Adrenal gland (tissue), 12 donors: Measurements from ENCODE around the gene HSD17B14. TPM values are rescaled to one million over a fixed set of nuclear protein-coding genes. Genes with fewer than 3 reads are reported as not detected.
A peak's percentile ranks its signal among the peaks of the same experiment; 100 is the strongest.

ENCODE experiments used
- DNase-seq, 7 donors: peaks; one replicate each; pipeline ENCODE4 v3.0.0-alpha.2; 2019 to 2020
- H3K27ac ChIP-seq, 5 donors: fragments of 200-600 bp; sonication (generic) in 4 of 5; 1 replicate in 3 of 5; 2 replicates in 2 of 5; pipeline versions ENCODE4 v1.5.1 to v1.8.0; 2016 to 2020; ENCODE audit warnings: mild to moderate bottlenecking in 1 of 5
- H3K27me3 ChIP-seq: fragments of 200-600 bp; 2 replicates; pipeline ENCODE4 v1.8.0; 2021
- H3K36me3 ChIP-seq, 2 donors: fragments of 200-600 bp; replicated peaks in 1 of 2; 1 replicate in 1 of 2; 2 replicates in 1 of 2; pipeline versions ENCODE4 v1.5.1 to v1.8.0; 2018 to 2022
- H3K4me1 ChIP-seq, 2 donors: fragments of 200-600 bp; replicated peaks in 1 of 2; 1 replicate in 1 of 2; 2 replicates in 1 of 2; pipeline versions ENCODE4 v1.5.1 to v1.8.0; 2018 to 2021
- H3K4me3 ChIP-seq, 4 donors: fragments of 200-600 bp; sonication (generic) in 3 of 4; one replicate each; pipeline ENCODE4 v1.5.1; 2016 to 2018
- H3K9me3 ChIP-seq, 3 donors: fragments of 200-600 bp; sonication (generic) in 1 of 3; replicated peaks in 1 of 3; 1 replicate in 2 of 3; 2 replicates in 1 of 3; pipeline versions ENCODE4 v1.5.1 to v1.8.0; 2016 to 2021
- POLR2A ChIP-seq, 2 donors: fragments of 450-650 bp; IDR thresholded peaks; one replicate each; pipeline ENCODE4 v1.6.1; 2017; ENCODE audit warnings: antibody characterized with exemption in 2 of 2, mild to moderate bottlenecking in 2 of 2, moderate library complexity in 1 of 2
- WGBS, 4 donors: extraction: QIAGEN DNeasy Blood & Tissue Kit in 2 of 4; methylation state at CpG; one replicate each; pipeline versions ENCODE4 v1.1.5 to v1.1.7; 2013 to 2017; 5-methylcytosine and 5-hydroxymethylcytosine counted together
- intact Hi-C, 2 donors: fragments of 100-400 bp; cut with DNase I; formaldehyde crosslinking; loops; one replicate each; pipeline versions ENCODE4 v1.14.1 to v1.15.0; 2022 to 2023
- polyA plus RNA-seq, 3 donors: library from polyadenylated mRNA; stranded (reverse); fragments of 200-250 nt in 2 of 3; fragments of 350-450 nt in 1 of 3; fragmentation: Illumina TruSeq in 1 of 3; extraction: RNeasy Lipid Tissue Mini Kit (QIAGEN cat#74804) in 1 of 3; gene quantifications; one replicate each; pipeline ENCODE4 v1.2.3, GENCODE V29; 2013 to 2014
- total RNA-seq, 9 donors: library from RNA; depleted of rRNA in 4 of 9; stranded (reverse); fragments of >200 nt in 4 of 9; fragments of 120-200 nt in 1 of 9; fragmentation: NEBNext Ultra II Directional in 1 of 9; extraction: Animal tissue kit (Norgen Biotek cat#: 25700) in 1 of 9; gene quantifications; one replicate each; pipeline versions ENCODE4 v1.1.0 to v1.2.4, GENCODE V29; 2013 to 2023
- TF ChIP-seq, protein P1 (sequence below), 6 experiments: fragments of 450-650 bp in 4 of 6; fragments of 200-600 bp in 2 of 6; sonication (generic) in 1 of 6; IDR thresholded peaks; 1 replicate in 5 of 6; 2 replicates in 1 of 6; pipeline versions ENCODE4 v1.5.1 to v1.8.0; 2016 to 2021; ENCODE audit warnings: antibody characterized with exemption in 6 of 6, mild to moderate bottlenecking in 2 of 6, moderate library complexity in 1 of 6
- donor health status: healthy with polysubstance abuse.
- donor health status: Bipolar disorder and iron deficiency.
- donor health status: DM: yes; HTN: yes; CAD: no.
- donor health status: DM: no; HTN: no; CAD: no.
- donor health status: DM: no; HTN: no; CAD: no.
- donor health status: DM: yes; HTN: yes; CAD: no.

HSD17B14 gene
- total and polyA plus RNA-seq, 12 donors = 7.4 to 178 (median 40.6) TPM

DNA sequence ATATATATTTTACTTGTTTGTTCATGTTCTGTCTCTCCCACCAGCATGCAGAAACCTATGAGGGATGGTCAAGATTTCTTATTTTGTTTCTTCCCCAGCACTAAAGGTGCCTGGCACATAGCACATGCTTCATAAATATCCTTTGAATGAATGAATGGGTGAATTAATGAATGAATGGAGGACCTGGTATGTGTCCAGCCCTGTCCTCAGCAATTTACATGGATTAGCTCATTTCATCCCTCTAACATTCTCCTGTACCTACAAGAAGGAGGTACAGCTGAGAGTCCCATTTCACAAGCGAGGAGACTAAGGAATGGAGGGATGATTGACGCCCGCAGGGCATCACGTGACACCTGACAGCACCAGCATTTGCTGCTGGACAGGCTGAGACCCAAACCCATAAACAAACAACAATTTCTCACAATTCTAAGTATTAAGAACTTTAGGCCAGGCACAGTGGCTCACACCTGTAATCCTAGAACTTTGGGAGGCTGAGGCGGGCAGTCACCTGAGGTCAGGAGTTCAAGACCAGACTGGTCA is 18.6 kb downstream of the HSD17B14 start:
- intact Hi-C loops = no loop called here
- H3K9me3 ChIP-seq = no peaks in the 10 kb centered on the region
- H3K27me3 ChIP-seq = no peaks in the 10 kb centered on the region
- H3K4me1 ChIP-seq = peaks cover 20 to 28% of the 10 kb centered on the region in 2 donors
- no peaks in the 10 kb centered on the region for H3K36me3 ChIP-seq
- no peak for TF ChIP-seq POLR2A (IDR thresholded peaks at IDR 0.05)
- TF ChIP-seq, protein P1, sequence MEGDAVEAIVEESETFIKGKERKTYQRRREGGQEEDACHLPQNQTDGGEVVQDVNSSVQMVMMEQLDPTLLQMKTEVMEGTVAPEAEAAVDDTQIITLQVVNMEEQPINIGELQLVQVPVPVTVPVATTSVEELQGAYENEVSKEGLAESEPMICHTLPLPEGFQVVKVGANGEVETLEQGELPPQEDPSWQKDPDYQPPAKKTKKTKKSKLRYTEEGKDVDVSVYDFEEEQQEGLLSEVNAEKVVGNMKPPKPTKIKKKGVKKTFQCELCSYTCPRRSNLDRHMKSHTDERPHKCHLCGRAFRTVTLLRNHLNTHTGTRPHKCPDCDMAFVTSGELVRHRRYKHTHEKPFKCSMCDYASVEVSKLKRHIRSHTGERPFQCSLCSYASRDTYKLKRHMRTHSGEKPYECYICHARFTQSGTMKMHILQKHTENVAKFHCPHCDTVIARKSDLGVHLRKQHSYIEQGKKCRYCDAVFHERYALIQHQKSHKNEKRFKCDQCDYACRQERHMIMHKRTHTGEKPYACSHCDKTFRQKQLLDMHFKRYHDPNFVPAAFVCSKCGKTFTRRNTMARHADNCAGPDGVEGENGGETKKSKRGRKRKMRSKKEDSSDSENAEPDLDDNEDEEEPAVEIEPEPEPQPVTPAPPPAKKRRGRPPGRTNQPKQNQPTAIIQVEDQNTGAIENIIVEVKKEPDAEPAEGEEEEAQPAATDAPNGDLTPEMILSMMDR (IDR thresholded peaks at IDR 0.05) = no peak
- H3K4me3 ChIP-seq = no peak overlapping the region
- WGBS, 4 donors = 79 to 93% (median 81%) methylated on average over 5 of the region's 5 CpGs
- no peak for DNase-seq
- peak overlapping the region in 4 of 5 donors; percentile 18 to 80 (median 42) for H3K27ac ChIP-seq

DNA sequence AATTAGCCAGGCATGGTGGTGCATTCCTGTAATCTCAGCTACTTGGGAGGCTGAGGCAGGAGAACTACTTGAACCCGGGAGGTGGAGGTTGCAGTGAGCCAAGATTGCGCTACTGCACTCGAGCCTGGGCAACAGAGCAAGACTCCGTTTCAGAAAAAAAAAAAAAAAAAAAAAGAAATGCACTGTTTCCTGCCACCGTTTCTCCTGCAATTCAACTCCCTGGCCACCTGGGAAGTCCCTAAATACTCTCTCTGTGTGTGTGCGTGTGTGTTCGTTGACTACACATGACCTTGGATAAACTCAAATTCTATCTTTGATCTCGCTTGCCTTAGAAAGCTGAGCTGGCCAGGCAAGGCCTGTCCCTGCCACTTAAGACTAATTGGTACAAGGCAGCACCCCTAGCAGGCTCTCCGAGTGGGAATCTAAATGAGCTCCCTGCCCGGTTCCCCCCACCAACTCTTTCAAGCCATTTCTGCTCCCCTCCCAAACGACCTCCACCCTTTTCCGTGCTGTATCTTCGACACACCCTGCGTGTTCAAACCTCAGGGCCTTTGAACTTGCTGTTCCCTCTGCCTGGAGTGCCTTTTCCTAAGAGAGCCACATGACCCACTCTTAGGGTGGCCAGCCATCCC is 20.3 kb downstream of the HSD17B14 start:
- intact Hi-C loops = no loop called here
- WGBS, 4 donors = 26 to 45% (median 35%) methylated on average over 14 of the region's 14 CpGs

DNA sequence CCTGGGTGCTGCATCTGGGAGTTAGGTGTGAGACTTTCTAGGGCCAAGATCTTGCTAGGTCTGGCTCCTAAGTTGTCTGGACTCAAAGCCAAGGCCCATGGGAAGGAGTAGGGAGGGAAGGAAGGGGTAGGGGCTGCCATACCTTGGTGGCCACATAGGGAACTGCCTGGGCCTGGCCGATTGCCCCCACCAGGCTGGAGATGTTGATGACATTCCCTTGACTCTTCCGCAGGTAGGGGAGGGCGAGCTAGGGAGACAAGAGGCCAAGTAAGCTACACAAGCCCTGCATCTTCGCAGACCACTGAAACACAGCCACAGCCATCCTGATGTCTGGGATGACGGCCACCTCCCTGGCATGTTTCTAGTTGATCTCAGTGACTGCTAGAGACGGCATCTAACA is 21.4 kb downstream of the HSD17B14 start:
- TF ChIP-seq POLR2A (IDR thresholded peaks at IDR 0.05) = no peak
- TF ChIP-seq, protein P1 (IDR thresholded peaks at IDR 0.05) = no peak
- H3K36me3 ChIP-seq = no peaks in the 10 kb centered on the region
- intact Hi-C loops = no loop called here
- peak overlapping the region in 3 of 5 donors; percentile 70 to 85 (median 74) for H3K27ac ChIP-seq
- DNase-seq = no peak
- no peaks in the 10 kb centered on the region for H3K27me3 ChIP-seq
- H3K9me3 ChIP-seq = no peaks in the 10 kb centered on the region
- no peak overlapping the region for H3K4me3 ChIP-seq
- 84 to 95% (median 89%) methylated on average over 4 to 6 of the region's 6 CpGs for WGBS, 4 donors
- peaks cover 27 to 36% of the 10 kb centered on the region in 2 donors for H3K4me1 ChIP-seq

More for the DNA sequence above, 20.3 kb downstream of the HSD17B14 start:
- Histone ChIP-seq H3K4me3 (no peak overlapping the region), H3K27ac (peak overlapping the region; percentile 67 to 87 (median 76)), H3K36me3 (no peaks in the 10 kb centered on the region), H3K4me1 (peaks cover 20 to 33% of the 10 kb centered on the region in 2 donors), H3K27me3 (no peaks in the 10 kb centered on the region), H3K9me3 (no peaks in the 10 kb centered on the region)
- DNase-seq = peak; percentile 62 to 90 (median 84)
- no peak for TF ChIP-seq POLR2A (IDR thresholded peaks at IDR 0.05)
- TF ChIP-seq, protein P1 (IDR thresholded peaks at IDR 0.05) = peak; percentile 19 to 61 (median 46)

DNA sequence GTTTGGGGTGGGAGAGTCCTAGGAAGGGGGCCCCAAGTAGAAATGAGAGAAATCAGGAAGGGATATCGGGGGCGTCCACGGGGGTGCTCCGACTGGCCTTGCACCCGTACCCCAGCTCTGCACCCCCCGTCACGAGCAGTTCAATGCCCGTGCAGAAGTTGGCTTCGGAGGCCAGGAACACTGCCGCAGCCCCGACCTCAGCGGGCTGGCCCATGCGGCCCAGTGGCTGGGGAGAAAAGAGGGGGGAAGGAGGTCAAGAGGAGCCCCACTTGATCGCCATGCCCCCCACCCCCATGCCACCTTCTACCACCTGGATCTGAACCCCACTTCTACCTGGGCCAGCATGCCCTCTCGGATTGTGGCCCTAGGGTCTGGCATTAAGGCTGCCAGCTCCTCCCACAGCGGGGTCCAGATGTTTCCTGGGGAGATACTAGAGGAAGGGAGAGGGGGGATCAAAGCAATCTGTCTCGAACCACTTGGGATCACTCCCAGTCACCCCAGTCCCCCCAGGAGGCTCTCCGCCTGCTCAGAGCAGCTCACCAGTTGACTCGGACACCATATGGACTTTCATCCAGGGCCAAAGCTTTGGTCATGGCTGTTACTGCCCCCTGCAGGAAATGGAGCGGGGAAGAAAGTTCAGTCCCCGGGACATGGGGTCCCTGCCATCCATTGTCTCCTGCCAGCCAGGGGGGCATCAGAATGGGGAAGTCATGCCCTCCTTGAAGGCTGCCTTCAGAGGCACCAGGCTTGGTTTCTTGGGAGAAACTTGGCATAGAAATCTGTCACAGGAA is 23.0 kb downstream of the HSD17B14 start:
- Histone ChIP-seq H3K27me3 (no peaks in the 10 kb centered on the region), H3K36me3 (no peaks in the 10 kb centered on the region), H3K4me3 (no peak overlapping the region), H3K27ac (peak overlapping the region in 3 of 5 donors; percentile 49 to 89 (median 83)), H3K9me3 (no peaks in the 10 kb centered on the region), H3K4me1 (peaks cover 19 to 28% of the 10 kb centered on the region in 2 donors)
- DNase-seq = peak in 1 of 7 donors; percentile 33
- WGBS, 4 donors = 85 to 92% (median 89%) methylated on average over 10 to 21 of the region's 21 CpGs
- TF ChIP-seq, protein P1 (IDR thresholded peaks at IDR 0.05) = no peak
- TF ChIP-seq POLR2A (IDR thresholded peaks at IDR 0.05) = no peak
- intact Hi-C loops = no loop called here
